Stimulated activated CD8-positive, alpha-beta memory T cell treated with anti-CD3 and anti-CD28 coated beads, Interleukin-7, amount 100 ng/mL, for 24 hours (primary cell): ENCODE results near the gene TM6SF1.

ENCODE experiments used
- DNase-seq: peaks from one replicate; pipeline ENCODE4 v3.0.0-alpha.2; 2020; ENCODE audit warnings: low read depth

TM6SF1 gene

GRCh38 chr15:83174891-83175290 is 67.4 kb downstream of the TM6SF1 start:
- DNase-seq = no peak

GRCh38 chr15:83178390-83178789 is 70.9 kb downstream of the TM6SF1 start:
- DNase-seq = no peak

DNA sequence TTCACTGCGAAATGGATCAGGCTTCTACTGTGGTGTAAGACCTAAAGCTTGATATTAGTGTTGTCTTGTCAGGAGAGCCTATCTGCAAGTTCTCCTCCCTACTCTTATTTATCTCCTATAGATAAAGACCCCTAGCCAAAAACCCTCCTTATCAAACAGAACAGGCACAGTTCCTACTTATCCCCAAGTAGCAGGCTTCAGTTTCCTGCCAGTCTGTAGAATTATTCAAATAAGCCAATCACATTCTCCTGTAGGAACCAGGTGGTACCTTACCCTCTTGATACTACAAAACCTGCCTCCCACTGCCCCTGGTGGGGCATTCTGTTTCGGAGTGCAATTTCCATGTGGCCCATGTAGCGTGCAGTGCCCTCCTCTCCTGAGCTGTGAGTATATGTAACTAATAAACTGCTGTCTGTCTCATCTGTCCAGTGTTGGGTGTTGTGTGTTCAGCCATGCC is 71.5 kb downstream of the TM6SF1 start:
- no peak for DNase-seq

DNA sequence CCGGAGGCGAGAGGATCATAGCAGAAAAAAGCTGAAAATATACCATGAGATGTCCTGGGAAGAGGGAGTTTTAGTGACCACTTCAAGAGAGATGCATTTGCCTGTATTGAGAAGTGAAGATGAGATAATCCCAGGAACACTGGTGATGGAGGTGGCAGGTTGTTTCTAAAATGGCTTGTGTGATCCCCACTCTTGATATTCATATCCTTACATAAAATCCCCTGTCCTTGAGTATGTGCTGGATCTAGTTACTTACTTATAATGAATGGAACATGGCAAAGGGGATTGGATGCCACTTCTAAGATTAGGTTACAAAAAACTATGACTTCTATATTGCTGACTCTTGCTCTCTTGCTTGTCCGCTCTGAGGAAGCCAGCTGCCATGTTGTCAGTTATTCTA is 78.1 kb downstream of the TM6SF1 start:
- no peak for DNase-seq
